Hepatocyte (in vitro differentiated cells): ENCODE results near the gene CASP12.

ENCODE experiments used
- EZH2phosphoT487 ChIP-seq: fragments of 200-600 bp; sonication (generic); IDR thresholded peaks from one replicate; pipeline ENCODE4 v1.6.1; 2018; ENCODE audit warnings: antibody characterized with exemption, mild to moderate bottlenecking, low read depth, moderate library complexity; ENCODE audit not compliant: unreplicated experiment, severe bottlenecking
- TF ChIP-seq, protein P1 (sequence below): fragments of 200-600 bp; sonication (generic); IDR thresholded peaks from 2 replicates; pipeline ENCODE4 v1.5.1; 2016; ENCODE audit warnings: antibody characterized with exemption, mild to moderate bottlenecking; ENCODE audit not compliant: poor library complexity

DNA sequence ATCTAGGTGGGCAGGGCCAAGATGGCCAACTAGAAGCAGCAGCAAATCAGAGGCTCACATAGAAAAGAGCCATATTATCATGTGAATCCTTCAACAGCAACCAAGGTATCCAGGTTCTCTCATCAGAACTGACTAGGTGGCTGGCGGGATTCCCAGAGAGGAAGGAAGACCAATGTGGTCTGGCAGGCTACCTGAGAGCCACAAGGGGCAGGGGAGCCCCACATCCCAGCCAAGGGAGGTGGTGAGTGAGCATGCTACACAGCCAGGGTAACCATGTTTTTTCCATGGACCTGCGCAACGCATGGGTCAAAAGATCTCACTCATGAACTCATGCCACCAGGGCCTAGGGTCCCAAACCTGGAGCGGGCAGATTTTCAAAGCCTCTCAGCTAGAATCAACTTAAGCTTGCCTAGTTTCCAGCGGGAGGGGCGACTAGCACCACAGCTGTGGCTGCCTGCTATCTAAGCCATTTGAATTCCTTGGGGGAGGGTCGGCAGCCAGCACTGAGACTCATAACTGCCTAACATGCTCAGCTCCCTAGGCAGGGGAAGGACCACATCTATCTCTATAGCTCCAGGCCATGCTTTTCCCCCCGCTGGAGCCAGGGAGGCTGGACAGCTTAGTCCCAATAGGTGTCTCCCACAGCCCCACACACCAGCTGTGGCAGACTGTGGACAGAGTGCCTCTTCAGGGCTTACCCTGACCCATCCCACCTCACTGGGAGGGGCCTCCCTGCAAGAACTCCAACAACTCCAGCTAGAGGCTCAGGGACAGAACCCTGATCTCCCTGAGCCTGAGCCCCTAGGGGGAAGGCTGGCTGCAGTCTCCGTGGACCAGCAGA lies 28.7 kb upstream of the CASP12 start:
- TF ChIP-seq, protein P1, sequence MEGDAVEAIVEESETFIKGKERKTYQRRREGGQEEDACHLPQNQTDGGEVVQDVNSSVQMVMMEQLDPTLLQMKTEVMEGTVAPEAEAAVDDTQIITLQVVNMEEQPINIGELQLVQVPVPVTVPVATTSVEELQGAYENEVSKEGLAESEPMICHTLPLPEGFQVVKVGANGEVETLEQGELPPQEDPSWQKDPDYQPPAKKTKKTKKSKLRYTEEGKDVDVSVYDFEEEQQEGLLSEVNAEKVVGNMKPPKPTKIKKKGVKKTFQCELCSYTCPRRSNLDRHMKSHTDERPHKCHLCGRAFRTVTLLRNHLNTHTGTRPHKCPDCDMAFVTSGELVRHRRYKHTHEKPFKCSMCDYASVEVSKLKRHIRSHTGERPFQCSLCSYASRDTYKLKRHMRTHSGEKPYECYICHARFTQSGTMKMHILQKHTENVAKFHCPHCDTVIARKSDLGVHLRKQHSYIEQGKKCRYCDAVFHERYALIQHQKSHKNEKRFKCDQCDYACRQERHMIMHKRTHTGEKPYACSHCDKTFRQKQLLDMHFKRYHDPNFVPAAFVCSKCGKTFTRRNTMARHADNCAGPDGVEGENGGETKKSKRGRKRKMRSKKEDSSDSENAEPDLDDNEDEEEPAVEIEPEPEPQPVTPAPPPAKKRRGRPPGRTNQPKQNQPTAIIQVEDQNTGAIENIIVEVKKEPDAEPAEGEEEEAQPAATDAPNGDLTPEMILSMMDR, result no peak
- no peak for TF ChIP-seq EZH2phosphoT487
